ENCODE data around the gene ABCA3. TPM values are rescaled to one million over a fixed set of nuclear protein-coding genes. Genes with fewer than 3 reads are reported as not detected.

Gene ABCA3
- total RNA-seq, 1 experiment from 2014 or later: 3.5 TPM

- BruUV-seq (replicated peaks): no TSS peak
- ChIA-PET CTCF (interaction anchor here (0.6 to 1.7 kb wide), 5 partner anchors 22 to 246 kb away, joined by 3 to 6 read pairs (median 4); no protein-coding TSS in a partner anchor), POLR2A (interaction anchor here (0.6 to 2.4 kb wide), 5 partner anchors 8 to 250 kb away, joined by 3 to 8 read pairs (median 4); no protein-coding TSS in a partner anchor)
- TF ChIP-seq CTCF (IDR thresholded peaks at IDR 0.05; ENCODE audit: unreplicated experiment): no peak
- DNase-seq (ENCODE audit: unreplicated experiment): no peak
- Mint-ChIP-seq H3K4me3 (ENCODE audit: unreplicated experiment) (no peak overlapping the region), H3K27me3 (ENCODE audit: insufficient read depth, unreplicated experiment) (no peaks in the 10 kb centered on the region), H3K4me1 (ENCODE audit: insufficient read depth, unreplicated experiment) (no peaks in the 10 kb centered on the region), H3K9me3 (ENCODE audit: unreplicated experiment) (no peaks in the 10 kb centered on the region), H3K27ac (ENCODE audit: low read depth, unreplicated experiment) (no peak overlapping the region), H3K36me3 (ENCODE audit: insufficient read depth, unreplicated experiment) (peaks cover 100% of the 10 kb centered on the region)
- intact Hi-C loops (cut with micrococcal nuclease): no loop called here
Observed at GRCh38 chr16:2257726-2258125, 82.8 kb downstream of the ABCA3 start.

DNA sequence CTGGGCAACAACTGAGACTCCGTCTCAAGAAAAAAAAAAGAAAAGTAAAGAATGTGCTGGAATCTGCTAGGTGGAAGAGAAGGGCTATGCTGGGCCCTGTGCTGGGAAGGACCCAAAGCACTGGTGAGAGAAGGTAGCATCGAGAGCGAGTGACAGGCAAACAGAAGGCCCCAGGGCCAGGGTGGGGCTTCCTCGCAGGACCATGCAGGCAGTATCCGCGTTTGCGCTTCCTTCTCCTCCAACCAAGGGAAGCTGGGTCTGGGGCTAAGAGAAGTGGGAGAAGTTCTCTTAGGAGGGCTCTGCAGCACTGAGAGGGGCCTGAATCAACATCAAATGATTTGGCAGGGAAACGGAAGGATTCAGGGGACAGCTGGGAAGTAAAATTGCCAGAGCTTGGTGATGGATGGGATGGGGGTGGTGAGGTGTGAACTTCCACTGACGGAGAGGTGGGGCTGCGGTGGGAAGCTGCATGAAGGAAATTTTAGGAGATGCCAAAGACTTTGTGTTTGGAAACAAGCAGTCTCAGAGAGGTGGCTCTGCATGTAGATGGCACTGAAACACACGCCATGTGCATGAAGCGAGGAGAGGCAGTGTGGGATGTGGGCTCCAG, 83.9 kb downstream of the ABCA3 start:
- BruUV-seq (replicated peaks): no TSS peak
- CTCF ChIA-PET: interaction anchor here (0.6 kb wide), 1 partner anchor 15 kb away, joined by 4 read pairs; no protein-coding TSS in a partner anchor
- Mint-ChIP-seq H3K27me3 (ENCODE audit: insufficient read depth, unreplicated experiment) (no peaks in the 10 kb centered on the region), H3K9me3 (ENCODE audit: unreplicated experiment) (no peaks in the 10 kb centered on the region), H3K27ac (ENCODE audit: low read depth, unreplicated experiment) (peak overlapping the region; percentile 66), H3K4me1 (ENCODE audit: insufficient read depth, unreplicated experiment) (no peaks in the 10 kb centered on the region), H3K4me3 (ENCODE audit: unreplicated experiment) (no peak overlapping the region), H3K36me3 (ENCODE audit: insufficient read depth, unreplicated experiment) (peaks cover 98% of the 10 kb centered on the region)
- intact Hi-C loops (cut with micrococcal nuclease): no loop called here
- no peak for DNase-seq (ENCODE audit: unreplicated experiment)
- POLR2A ChIA-PET: interaction anchor here (1.0 kb wide), 1 partner anchor 31 kb away, joined by 3 read pairs; no protein-coding TSS in a partner anchor
- no peak for TF ChIP-seq CTCF (IDR thresholded peaks at IDR 0.05; ENCODE audit: unreplicated experiment)

DNA sequence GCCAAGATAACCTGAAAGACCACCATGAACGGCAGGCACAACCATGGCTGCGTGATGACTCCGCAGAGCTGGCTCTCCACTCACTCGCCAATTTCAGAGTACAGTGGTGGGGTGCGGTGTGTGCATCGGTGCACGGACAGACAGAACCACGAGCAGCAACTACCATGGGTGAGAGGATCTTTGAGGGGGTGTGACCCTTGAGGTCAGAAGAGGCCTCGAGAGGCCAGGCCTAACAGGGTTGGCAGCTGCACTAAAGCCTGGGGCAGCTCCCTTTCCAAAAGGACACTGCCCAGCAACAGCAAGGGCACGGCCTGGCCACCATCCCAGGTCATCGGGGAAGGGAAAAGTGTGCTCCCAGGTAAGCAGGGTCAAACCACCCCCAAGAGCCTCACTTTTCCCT, 87.2 kb downstream of the ABCA3 start:
- ChIA-PET CTCF (interaction anchor here (0.6 to 2.3 kb wide), 3 partner anchors 58 to 158 kb away, joined by 3 to 7 read pairs (median 4); no protein-coding TSS in a partner anchor), POLR2A (interaction anchor here (3.4 to 4.9 kb wide), 3 partner anchors 13 to 38 kb away, joined by 28 to 43 read pairs (median 40); partner anchors contain the start of genes PGP and RNPS1)
- TF ChIP-seq CTCF (IDR thresholded peaks at IDR 0.05; ENCODE audit: unreplicated experiment): no peak
- intact Hi-C loops (cut with micrococcal nuclease): no loop called here
- Mint-ChIP-seq H3K27me3 (ENCODE audit: insufficient read depth, unreplicated experiment) (no peaks in the 10 kb centered on the region), H3K27ac (ENCODE audit: low read depth, unreplicated experiment) (peak overlapping the region; percentile 57), H3K9me3 (ENCODE audit: unreplicated experiment) (no peaks in the 10 kb centered on the region), H3K36me3 (ENCODE audit: insufficient read depth, unreplicated experiment) (peaks cover 67% of the 10 kb centered on the region), H3K4me3 (ENCODE audit: unreplicated experiment) (no peak overlapping the region), H3K4me1 (ENCODE audit: insufficient read depth, unreplicated experiment) (no peaks in the 10 kb centered on the region)
- DNase-seq (ENCODE audit: unreplicated experiment): no peak
- TSS peak; percentile 29 for BruUV-seq (replicated peaks)

DNA sequence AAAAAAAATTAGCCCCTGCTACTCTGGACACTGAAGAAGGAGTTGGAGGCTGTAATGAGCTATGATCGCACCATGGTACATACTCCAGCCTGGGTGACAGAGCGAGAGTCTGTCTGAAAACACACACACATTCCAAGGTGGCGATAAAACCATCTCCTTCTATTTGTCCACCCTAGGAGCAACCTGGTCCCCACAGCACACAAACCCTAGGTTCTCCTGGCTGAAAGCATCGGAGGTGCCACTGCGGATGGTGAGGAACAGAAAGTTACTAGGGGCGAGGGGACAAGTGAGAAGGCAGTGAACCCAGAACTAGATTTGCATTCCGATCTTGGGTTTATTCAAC, 87.8 kb downstream of the ABCA3 start:
- intact Hi-C loops (cut with micrococcal nuclease): no loop called here
- Mint-ChIP-seq H3K4me1 (ENCODE audit: insufficient read depth, unreplicated experiment) (no peaks in the 10 kb centered on the region), H3K36me3 (ENCODE audit: insufficient read depth, unreplicated experiment) (peaks cover 65% of the 10 kb centered on the region), H3K27ac (ENCODE audit: low read depth, unreplicated experiment) (peak overlapping the region; percentile 57), H3K9me3 (ENCODE audit: unreplicated experiment) (no peaks in the 10 kb centered on the region), H3K27me3 (ENCODE audit: insufficient read depth, unreplicated experiment) (no peaks in the 10 kb centered on the region), H3K4me3 (ENCODE audit: unreplicated experiment) (no peak overlapping the region)
- POLR2A ChIA-PET: interaction anchor here (1.0 to 4.9 kb wide), 15 partner anchors 8 to 249 kb away, joined by 4 to 58 read pairs (median 15); partner anchors contain the start of genes E4F1, PGP, RNPS1 and TRAF7
- no TSS peak for BruUV-seq (replicated peaks)
- DNase-seq (ENCODE audit: unreplicated experiment): no peak
- TF ChIP-seq CTCF (IDR thresholded peaks at IDR 0.05; ENCODE audit: unreplicated experiment): no peak
- CTCF ChIA-PET: interaction anchor here (0.6 to 2.3 kb wide), 3 partner anchors 58 to 158 kb away, joined by 3 to 7 read pairs (median 4); no protein-coding TSS in a partner anchor

Measured in MCF 10A (cell line).